Islet precursor cell (in vitro differentiated cells): ENCODE measurements around the gene SHISA3.
"Not testable (repeated sequence)": the region's sequence is repeated elsewhere in the genome, so short reads cannot be mapped to it uniquely, and the experiment has no call there.

Experiments
- DNase-seq: peaks from one replicate; pipeline ENCODE4 v3.0.0-alpha.2; 2018

SHISA3 gene

GRCh38 chr4:42396752-42397634 lies at the start of gene SHISA3:
SHISA3 (plus strand) TSS chr4:42397488; CDS start chr4:42398057, 569 bp downstream.
- peak; percentile 79 for DNase-seq

- DNase-seq: no peak
These were observed 49.0 kb upstream of the SHISA3 start for GRCh38 chr4:42348247-42348646.

DNA sequence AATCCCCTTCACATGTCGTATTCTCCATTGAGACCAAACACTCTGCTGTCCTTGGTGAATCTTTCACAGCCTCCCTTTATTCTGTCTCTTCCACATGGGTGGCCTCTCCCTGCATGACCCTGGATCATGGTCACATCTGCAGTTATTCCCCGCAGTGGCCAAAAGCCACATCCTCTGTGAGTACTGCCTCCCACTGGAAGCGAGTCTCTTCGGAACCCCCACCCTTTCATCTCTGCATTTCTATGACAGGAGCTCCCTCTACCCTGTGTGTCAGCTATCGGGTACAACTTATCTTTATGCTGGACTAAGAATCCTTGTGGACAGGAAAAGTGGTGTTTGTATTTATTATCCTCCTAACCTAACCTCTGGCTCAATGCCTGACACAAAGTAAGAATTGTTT lies 48.6 kb upstream of the SHISA3 start:
- DNase-seq: no peak

DNA sequence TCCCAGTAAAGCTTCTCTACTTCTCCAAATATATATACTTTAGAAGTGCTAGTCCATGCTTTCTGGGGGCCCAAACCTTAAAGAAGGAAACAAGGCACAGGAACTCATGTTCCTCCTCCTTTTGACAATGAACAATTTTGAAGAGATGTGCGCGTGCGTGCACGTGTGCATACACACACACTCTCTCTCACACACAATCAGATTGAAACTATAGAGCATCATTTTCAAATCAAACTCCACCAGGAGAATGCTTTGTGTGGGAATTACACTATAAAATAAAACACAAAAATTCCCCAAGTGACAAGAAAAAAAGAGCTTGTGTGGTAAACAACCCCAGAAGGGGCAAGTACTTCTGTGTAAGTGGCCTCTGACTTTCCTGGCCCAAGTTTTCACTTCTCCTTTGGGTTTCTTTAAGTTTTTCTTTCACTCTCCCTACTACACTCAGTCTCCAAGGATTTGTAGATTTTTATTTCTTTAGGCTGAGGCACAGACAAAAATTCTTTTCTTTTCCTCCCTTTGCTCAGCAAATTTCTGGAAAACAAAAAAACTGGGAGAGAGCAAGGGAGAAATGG lies 46.6 kb upstream of the SHISA3 start:
- DNase-seq: no peak

GRCh38 chr4:42352049-42352448 lies 45.2 kb upstream of the SHISA3 start:
- DNase-seq: no peak

GRCh38 chr4:42357325-42357724 lies 40.0 kb upstream of the SHISA3 start:
- no peak for DNase-seq

DNA sequence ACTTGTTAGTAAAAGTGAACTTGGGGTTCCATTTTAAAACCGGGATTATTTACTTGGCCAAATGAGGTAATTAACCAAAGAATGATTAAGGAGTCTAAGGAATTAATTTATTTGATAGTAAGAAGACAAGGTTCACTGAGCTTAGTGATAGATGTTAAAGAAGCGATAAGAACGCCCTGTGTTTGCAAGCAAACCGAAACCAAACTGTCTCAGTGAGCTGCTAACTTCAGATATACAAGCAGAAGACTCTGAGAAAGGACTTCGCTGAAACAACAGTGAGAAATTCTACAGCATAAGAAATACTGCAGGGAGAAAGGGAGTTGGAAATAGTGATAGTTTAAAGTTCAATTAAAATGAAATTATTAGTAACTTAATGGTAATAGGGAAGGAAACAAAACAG lies 37.6 kb upstream of the SHISA3 start:
- no peak for DNase-seq

DNA sequence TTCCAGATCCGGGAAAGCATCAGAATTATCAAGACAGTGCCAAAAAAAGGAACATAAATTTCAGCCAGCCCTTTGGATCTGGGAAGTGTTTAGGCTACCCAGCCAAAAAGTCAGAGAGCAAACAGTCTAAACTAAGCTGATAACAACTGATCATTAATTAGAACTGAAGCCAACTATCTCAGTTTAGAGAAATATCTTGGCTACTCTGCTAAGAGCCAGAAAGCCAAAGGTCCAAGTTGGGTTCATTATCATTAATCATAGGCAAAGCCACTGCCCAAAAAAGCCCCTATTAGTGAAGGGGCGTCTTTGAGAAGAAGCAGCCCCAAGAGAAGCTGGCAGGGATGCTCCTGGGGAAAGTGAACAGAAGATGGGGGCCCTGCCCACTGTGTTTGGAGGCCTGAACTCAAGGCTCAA lies 37.0 kb upstream of the SHISA3 start:
- DNase-seq: no peak

DNA sequence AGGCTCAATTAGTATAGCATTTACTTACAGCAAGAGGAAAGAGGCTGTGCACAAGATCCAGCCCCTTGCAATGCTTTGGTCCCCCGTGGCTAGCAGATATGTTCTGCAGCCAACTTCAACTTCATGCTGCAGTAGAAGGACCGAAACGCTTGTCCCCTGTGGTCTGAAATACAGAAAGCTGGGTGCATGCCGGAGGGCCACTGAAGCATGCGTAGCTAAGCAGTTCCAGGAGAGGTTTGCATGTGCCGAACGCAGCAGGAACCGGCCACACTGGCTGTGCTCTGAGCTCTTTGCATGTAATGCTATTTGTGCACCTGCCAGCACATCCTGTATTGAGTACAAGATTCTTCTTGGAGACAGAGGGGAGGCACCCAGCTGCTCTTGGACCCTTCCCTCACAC lies 35.8 kb upstream of the SHISA3 start:
- DNase-seq: no peak

- DNase-seq: no peak
These were observed 34.7 kb upstream of the SHISA3 start for GRCh38 chr4:42362591-42362990.

- DNase-seq: no peak
These were observed 33.7 kb upstream of the SHISA3 start for GRCh38 chr4:42363614-42364013.

DNA sequence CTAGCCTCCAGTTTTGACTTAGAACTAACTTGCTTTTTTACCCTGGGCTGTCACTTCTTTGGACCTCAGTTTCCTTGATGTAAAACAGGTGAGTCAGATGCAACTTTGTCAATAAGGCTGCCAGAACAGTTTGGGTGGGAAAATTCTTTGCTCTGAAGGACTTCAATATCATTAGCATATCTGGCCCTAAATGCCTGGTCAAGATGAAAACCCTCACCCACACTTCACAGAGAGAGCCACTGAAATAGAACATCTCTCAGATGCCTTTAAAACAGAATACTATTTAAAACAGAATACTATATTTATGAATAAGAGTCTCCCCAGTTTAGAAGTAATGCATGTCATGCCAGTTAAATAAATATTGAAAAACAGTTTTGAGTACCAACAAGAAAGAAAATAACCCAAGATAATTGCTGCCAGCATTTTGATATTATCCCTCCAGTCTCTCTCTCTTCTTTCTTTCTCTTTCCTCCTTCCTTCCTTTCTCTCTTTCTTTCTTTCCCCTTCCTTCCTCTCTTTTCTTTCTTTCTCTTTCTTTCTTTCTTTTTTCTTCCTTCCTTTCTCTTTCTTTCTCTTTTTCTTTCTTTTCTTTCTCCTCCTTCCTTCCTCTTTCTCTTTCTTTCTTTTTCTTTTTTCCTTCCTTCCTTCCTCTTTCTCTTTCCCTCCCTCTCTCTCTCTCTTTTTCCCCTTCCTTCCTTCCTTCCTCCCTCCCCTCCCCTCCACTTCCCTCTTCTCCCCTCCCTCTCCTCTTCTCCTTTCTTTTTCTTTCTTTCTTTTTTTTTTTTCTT lies 32.8 kb upstream of the SHISA3 start:
- no peak for DNase-seq

DNA sequence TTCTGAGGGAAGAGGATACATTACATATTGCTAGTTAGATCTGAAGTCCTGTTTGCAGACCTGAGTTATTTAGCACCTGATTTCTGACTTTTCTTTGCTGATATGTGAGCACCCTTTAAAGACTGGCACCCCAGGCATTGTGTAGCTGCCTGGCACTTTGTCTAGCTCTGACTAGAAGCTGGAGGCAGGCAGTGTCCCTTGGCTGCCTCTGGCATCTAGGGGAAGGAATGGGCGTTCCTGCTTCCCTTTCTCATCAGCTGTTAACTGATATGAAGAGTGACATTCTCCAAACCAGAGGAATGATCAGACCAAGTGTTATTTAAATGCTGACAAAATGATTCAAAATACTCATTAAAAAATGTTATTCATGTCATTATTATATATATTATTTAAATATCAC lies 30.3 kb upstream of the SHISA3 start:
- DNase-seq: no peak

DNA sequence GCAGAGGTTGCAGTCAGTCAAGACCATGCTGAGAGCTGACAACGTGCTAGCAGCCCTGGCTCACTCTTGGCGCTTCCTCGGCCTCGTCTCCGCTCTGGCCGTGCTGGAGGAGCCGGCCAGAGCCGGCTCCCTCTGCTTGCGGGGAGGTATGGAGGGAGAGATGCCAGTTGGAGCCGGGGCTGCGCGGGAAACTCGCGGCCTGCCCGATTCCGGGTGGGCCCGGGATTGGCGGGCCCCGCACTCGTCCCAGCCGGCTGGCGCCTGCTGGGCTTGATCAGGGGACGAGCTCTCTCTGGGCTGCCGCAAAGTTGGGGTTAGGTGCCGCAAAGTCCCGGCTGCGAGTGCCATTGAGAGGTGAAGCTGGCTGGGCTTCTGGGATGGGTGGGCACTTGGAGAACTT lies 27.8 kb upstream of the SHISA3 start:
- no peak for DNase-seq

GRCh38 chr4:42371305-42372252 lies 25.7 kb upstream of the SHISA3 start:
- DNase-seq: no peak

DNA sequence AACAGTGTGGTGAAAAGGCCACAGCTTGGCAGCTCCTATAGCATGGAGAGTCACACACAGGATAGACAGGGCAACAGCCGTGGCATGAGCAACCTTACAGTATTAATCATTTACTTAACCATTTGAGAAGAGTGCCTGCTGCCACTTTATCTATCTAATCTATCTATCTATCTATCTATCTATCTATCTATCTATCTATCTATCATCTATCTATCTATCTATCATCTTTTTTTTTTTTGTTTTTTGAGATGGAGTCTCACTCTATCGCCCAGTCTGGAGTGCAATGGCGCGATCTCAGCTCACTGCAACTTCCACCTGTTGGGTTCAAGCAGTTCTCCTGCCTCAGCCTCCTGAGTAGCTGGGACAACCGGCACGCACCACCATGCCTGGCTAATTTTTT lies 25.0 kb upstream of the SHISA3 start:
- not testable (repeated sequence) for DNase-seq

DNA sequence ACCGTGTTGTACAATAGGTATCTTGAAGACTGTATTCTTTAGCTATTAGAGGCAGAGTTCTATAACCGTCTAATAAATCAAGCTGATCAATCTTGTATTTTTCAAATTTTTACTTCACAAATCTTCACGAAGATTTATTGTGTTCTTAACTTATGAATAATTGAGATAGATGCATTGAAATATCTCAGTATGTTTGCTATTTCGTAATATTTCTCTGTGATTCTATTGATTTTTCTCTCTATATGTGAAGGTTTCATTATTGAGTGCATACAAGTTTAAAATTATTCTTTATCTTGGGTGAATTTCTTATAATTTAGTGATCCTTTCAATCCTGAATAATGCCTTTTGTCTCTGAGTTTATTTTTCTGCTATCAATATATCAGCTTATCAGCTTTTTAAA lies 19.8 kb upstream of the SHISA3 start:
- DNase-seq: no peak

GRCh38 chr4:42381666-42382065 lies 15.6 kb upstream of the SHISA3 start:
- DNase-seq: no peak

- DNase-seq: no peak
These were observed 11.8 kb upstream of the SHISA3 start for GRCh38 chr4:42385516-42385915.

GRCh38 chr4:42390622-42391354 lies 6.5 kb upstream of the SHISA3 start:
- no peak for DNase-seq

- no peak for DNase-seq
These were observed 6.0 kb upstream of the SHISA3 start for GRCh38 chr4:42391355-42391664.

DNA sequence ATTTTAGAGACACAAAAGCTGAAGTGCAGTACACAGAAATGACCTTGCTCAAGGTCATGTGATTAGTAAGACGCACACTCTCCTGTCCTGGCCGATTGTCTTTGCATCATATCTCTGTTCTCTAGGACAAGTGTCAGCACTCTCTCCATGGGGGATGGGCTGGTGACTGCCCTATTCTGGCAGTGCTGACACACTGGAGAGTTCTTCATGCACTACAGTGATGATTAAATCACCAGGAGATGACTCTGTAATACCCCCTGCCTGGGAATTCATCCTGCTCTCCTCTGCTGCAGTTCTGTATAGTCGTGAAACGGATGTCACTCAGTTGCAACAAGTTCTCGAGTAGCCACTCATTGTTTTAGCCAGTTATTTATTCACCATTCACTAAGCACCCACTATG lies 5.3 kb upstream of the SHISA3 start:
- DNase-seq: no peak
